Progenitor cell of endocrine pancreas (in vitro differentiated cells): Measurements from ENCODE around the gene HTD2. TPM values are rescaled to one million over a fixed set of nuclear protein-coding genes. Genes with fewer than 3 reads are reported as not detected.

Experiments used
- DNase-seq: peaks from one replicate; pipeline ENCODE4 v3.0.0; 2021; ENCODE audit warnings: low spot score; ENCODE audit not compliant: unreplicated experiment
- H3K27ac Mint-ChIP-seq: 2 replicates; pipeline ENCODE4 v1.8.0; 2021; ENCODE audit warnings: mild to moderate bottlenecking, moderate library complexity, mixed read lengths
- H3K27me3 Mint-ChIP-seq: 2 replicates; pipeline ENCODE4 v1.8.0; 2021; ENCODE audit warnings: mixed read lengths
- H3K36me3 Mint-ChIP-seq: 2 replicates; pipeline ENCODE4 v1.8.0; 2022; ENCODE audit warnings: mixed read lengths; ENCODE audit not compliant: insufficient read depth
- H3K4me1 Mint-ChIP-seq: 2 replicates; pipeline ENCODE4 v1.8.0; 2021; ENCODE audit warnings: low read depth, mixed read lengths
- H3K4me3 Mint-ChIP-seq: 2 replicates; pipeline ENCODE4 v1.8.0; 2021; ENCODE audit warnings: low read depth, mild to moderate bottlenecking, moderate library complexity, mixed read lengths
- H3K9me3 Mint-ChIP-seq: 2 replicates; pipeline ENCODE4 v1.8.0; 2021; ENCODE audit warnings: low read depth, mixed read lengths
- CTCF ChIP-seq: fragments of 200-600 bp; sonication (generic); IDR thresholded peaks from one replicate; pipeline ENCODE4 v1.5.0; 2021; ENCODE audit warnings: antibody characterized with exemption, mild to moderate bottlenecking; ENCODE audit not compliant: unreplicated experiment
- total RNA-seq: library from RNA; stranded (reverse); gene quantifications from 2 replicates; pipeline ENCODE4 v1.2.1, GENCODE V29; 2021

HTD2 gene
- total RNA-seq, 1 donor from 2014 or later = 10.7 TPM

- no peak for TF ChIP-seq CTCF
- no peaks in the 10 kb centered on the region for H3K4me1 Mint-ChIP-seq
- no peaks in the 10 kb centered on the region for H3K27me3 Mint-ChIP-seq
- no peaks in the 10 kb centered on the region for H3K9me3 Mint-ChIP-seq
- H3K4me3 Mint-ChIP-seq = no peak overlapping the region
- DNase-seq = no peak
- no peak overlapping the region for H3K27ac Mint-ChIP-seq
- peaks cover 11% of the 10 kb centered on the region for H3K36me3 Mint-ChIP-seq
Measured at GRCh38 chr3:58291671-58292338, 14.5 kb upstream of the HTD2 start.

- Mint-ChIP-seq H3K27ac (no peak overlapping the region), H3K36me3 (peaks cover 11% of the 10 kb centered on the region), H3K4me3 (no peak overlapping the region), H3K4me1 (no peaks in the 10 kb centered on the region), H3K9me3 (no peaks in the 10 kb centered on the region), H3K27me3 (no peaks in the 10 kb centered on the region)
- TF ChIP-seq CTCF = no peak
- DNase-seq = no peak
Measured at GRCh38 chr3:58292866-58293265, 13.5 kb upstream of the HTD2 start.

- no peak overlapping the region for H3K27ac Mint-ChIP-seq
- no peaks in the 10 kb centered on the region for H3K9me3 Mint-ChIP-seq
- no peak for TF ChIP-seq CTCF
- DNase-seq = no peak
- H3K36me3 Mint-ChIP-seq = peaks cover 8% of the 10 kb centered on the region
- no peak overlapping the region for H3K4me3 Mint-ChIP-seq
- H3K4me1 Mint-ChIP-seq = no peaks in the 10 kb centered on the region
- H3K27me3 Mint-ChIP-seq = no peaks in the 10 kb centered on the region
Measured at GRCh38 chr3:58293516-58293915, 12.8 kb upstream of the HTD2 start.

GRCh38 chr3:58296269-58296668 lies 10.1 kb upstream of the HTD2 start:
- Mint-ChIP-seq H3K9me3 (no peaks in the 10 kb centered on the region), H3K4me1 (no peaks in the 10 kb centered on the region), H3K27ac (no peak overlapping the region), H3K36me3 (peaks cover 8% of the 10 kb centered on the region), H3K27me3 (peaks cover 1% of the 10 kb centered on the region), H3K4me3 (no peak overlapping the region)
- no peak for TF ChIP-seq CTCF
- no peak for DNase-seq

- Mint-ChIP-seq H3K9me3 (no peaks in the 10 kb centered on the region), H3K4me3 (no peak overlapping the region), H3K36me3 (peaks cover 8% of the 10 kb centered on the region), H3K27ac (no peak overlapping the region), H3K27me3 (peaks cover 4% of the 10 kb centered on the region), H3K4me1 (no peaks in the 10 kb centered on the region)
- TF ChIP-seq CTCF = no peak
- no peak for DNase-seq
Measured at GRCh38 chr3:58296843-58297242, 9.5 kb upstream of the HTD2 start.
